GM21447 (cell line): ENCODE results near the gene SHC1.

Experiments used
- ATAC-seq: cut with Tn5 transposase; IDR thresholded peaks from one replicate; pipeline ENCODE4 v1.9.1; 2021; ENCODE audit not compliant: unreplicated experiment

SHC1 gene, protein sequence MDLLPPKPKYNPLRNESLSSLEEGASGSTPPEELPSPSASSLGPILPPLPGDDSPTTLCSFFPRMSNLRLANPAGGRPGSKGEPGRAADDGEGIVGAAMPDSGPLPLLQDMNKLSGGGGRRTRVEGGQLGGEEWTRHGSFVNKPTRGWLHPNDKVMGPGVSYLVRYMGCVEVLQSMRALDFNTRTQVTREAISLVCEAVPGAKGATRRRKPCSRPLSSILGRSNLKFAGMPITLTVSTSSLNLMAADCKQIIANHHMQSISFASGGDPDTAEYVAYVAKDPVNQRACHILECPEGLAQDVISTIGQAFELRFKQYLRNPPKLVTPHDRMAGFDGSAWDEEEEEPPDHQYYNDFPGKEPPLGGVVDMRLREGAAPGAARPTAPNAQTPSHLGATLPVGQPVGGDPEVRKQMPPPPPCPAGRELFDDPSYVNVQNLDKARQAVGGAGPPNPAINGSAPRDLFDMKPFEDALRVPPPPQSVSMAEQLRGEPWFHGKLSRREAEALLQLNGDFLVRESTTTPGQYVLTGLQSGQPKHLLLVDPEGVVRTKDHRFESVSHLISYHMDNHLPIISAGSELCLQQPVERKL

DNA sequence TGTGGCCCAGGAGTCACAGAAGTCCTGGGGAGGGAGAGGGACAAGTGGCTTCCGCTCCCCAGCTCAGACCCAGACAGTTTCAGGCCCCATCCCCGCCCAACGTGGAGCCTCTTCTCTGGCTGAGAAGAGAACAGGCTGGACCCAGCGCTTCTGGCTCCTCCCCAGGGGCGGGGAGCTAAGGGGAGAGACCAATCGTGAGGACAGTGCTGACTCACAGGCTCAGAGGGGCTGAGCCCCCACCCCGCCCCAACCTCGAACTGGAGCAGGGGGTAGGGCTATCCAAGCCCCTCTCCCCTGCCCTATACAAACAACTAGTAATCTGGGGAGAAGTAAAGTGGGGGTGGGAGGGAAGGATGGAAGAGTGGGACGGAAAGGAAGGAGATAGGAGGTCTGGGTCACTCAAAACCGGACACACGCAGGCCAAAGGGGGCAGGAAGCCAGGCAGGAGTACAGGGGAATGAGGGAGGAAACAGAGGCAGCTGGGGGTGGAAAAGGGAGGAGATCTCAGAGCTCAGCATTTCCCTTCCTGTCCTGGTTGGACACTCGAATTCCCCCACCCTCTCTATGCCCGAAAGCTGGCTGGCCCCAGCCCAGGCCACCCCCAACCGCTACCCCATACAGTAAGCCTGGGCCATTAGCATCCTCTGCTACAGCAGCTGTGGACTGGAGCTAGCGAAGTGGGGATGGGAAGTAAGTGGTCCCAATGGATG, at the start of gene SHC1:
Gene SHC1, minus strand, starts transcription at position 117 of the 710 bp plus-strand sequence. CDS start 221 bp downstream, outside the sequence.
- ATAC-seq = no peak

DNA sequence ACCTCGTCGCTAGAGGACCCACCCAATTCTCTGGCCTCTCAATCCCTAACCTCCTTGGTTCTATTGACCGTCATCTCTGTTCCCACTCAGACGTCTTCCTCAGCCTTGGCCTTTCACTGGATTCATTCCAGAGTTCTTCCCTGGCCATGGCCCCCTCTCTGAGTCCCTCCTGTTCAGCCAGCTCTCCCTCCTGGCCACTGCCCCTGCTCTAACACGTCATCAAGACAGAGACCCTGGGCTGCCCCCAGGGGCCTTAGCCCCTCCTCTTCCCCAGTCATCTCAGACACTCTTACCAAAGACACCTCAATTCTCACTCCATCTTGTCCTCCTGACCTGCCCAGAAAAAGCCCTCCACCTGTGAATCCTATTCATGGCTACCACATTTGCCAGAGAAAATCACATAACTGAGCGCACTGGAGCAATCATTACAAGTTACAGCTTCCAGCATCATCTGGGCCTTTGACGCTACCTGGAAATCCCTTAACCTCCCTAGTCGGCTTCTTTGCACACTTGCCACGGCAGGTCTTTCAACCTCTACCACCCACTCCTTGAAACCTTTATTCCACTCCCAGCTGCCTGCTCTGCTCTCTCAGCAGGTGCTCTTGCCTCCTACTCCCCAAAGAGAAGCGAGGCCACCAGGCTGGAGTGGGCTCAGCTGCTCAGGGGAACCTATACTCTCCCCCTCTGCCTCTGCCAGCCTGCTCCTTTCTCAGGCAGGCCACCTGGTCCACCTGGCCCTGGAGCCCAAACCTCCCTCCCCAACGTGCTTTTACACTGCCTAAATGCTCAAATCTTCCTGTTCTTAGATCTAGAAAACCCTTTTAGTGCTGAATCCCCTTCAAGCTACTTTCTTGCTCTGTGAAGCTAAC, 49.1 kb upstream of the SHC1 start:
- no peak for ATAC-seq

DNA sequence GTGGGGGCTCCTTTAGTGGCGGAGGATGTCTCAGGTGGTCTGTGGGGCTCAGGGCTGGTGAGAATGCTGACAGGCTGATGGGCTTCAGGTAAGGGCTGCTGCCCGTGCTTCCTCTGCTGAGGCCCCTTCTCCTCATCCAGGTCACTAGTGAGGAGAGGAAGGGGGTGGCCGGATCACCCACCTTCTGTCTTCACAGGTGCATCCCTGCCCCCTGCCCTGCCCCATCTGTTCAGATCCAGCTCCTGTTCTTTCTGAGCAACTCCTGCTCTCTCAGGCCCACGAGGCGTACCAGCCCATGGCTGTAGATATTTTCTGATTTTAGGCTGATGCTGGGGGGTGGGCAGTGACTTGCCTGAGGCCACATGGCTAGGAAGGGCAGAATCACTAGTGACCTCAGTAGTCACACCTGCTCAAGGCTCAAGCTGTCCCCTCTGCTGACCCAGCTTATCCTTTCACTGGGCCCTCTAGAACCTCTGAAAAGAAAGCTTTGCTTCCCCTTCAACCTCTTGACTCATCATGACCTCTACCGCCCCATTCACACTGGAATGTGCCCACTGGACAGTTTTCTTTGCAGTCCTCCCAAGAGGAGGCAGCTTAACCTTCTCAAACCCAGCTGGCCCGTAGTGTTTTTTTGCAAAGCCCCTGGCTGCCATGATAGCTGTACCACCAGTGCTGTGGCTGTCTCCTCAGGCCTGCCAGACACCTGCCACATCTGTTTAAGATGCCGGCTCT, 48.2 kb upstream of the SHC1 start:
- no peak for ATAC-seq

DNA sequence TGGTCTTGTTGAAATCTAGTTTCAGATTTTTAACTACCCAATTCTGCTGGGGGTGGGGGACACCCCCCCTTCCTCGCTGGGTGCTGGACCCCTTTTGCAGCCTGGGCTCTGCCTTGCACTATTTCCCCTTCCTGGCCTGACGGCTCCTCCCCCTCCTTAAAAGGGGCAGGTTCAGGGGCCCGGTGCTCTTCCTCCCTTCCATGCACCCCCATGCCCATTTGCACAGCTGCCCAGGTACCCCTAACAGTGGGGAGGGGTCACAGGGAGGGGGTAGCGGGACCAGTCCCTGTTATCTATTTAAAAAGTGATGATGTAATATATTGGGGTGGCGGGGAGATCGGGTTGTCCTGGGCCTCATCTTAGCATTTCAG, 47.4 kb upstream of the SHC1 start:
- ATAC-seq = no peak

DNA sequence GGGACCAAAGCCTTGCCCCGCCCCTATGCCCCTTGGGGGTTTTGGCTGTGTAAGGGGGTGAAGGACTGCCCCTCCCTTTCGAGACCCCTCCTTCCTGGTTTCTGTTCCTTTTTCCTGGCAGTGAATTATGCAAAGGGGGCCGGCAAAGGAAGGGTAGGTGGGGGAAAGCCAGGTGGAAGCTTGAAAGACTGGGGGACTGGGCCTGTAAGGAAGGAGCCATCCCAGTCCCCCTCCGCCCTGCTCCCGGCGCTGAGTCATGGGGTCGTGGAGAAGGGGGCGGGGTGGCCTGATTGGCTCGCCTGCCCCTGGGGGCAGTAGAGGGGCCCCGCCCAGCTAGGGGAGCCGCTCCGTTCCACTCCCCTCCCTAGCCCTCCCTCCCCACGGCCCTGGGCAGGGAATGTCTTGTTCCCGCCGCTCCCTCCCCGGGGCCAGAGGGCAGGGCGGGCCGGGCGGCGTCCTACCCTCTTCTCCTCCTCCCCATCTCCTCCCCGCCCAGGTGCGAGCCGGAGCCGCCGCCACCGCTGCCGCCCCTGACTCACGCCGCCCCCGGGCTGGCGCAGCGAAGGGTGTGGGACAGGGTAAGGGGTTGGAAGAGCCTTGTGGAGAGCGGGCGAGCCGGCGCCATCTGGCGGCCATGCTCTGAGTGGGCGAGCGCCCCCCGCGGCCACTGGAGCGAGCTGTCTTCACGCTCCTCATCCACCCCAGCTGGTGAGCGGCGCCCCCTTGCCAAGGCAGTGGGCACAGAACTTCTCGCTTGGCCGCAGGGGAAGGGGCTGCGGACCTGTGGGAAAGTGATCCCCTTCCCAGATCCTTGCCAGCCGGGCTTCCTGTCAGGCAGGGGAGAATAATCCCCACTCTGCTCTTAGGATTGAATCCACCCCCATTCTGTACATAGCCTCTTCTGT, 46.7 kb upstream of the SHC1 start:
- peak; percentile 68 for ATAC-seq

DNA sequence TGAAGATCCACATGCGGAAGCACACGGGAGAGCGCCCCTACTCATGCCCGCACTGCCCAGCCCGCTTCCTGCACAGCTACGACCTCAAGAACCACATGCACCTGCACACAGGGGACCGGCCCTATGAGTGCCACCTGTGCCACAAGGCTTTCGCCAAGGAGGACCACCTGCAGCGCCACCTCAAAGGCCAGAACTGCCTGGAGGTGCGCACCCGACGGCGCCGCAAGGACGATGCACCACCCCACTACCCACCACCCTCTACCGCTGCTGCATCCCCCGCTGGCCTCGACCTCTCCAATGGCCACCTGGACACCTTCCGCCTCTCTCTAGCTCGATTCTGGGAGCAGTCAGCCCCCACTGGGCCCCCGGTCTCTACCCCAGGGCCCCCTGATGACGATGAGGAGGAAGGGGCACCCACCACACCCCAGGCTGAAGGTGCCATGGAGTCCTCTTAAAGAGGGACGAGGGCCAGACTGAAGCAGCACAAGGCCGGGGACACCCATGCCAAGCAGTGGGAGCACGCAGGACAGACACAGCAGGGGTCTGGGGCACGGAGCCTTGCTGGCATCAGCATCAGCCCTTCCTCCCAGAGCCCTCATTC, 45.8 kb upstream of the SHC1 start:
- ATAC-seq = no peak

DNA sequence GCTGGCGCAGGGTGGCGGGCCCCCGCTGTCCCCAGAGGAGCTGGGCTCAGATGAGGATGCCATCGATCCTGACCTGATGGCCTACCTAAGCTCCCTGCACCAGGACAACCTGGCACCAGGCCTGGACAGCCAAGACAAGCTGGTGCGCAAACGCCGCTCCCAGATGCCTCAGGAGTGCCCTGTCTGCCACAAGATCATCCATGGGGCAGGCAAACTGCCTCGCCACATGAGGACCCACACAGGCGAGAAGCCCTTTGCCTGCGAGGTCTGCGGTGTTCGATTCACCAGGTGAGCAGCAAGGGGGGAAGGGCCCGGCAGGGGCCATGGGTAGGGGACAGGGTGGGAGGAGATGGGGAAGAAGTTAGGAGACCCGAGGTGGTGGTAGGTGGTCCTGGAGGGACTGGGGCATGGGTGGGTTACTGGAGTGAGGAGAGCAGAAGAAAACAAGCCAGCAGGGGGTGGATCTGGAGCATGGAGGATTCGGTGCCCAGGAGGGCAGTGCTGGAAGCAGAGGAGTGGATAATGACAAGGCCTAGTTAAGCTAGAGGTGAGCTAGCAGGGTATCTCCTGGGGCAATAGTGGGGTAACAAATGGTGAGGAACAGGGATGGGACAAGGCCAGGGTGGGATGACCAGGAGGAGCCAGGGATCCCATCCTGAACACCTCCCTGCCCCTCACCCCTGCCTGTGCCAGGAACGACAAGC, 45.1 kb upstream of the SHC1 start:
- ATAC-seq = no peak

DNA sequence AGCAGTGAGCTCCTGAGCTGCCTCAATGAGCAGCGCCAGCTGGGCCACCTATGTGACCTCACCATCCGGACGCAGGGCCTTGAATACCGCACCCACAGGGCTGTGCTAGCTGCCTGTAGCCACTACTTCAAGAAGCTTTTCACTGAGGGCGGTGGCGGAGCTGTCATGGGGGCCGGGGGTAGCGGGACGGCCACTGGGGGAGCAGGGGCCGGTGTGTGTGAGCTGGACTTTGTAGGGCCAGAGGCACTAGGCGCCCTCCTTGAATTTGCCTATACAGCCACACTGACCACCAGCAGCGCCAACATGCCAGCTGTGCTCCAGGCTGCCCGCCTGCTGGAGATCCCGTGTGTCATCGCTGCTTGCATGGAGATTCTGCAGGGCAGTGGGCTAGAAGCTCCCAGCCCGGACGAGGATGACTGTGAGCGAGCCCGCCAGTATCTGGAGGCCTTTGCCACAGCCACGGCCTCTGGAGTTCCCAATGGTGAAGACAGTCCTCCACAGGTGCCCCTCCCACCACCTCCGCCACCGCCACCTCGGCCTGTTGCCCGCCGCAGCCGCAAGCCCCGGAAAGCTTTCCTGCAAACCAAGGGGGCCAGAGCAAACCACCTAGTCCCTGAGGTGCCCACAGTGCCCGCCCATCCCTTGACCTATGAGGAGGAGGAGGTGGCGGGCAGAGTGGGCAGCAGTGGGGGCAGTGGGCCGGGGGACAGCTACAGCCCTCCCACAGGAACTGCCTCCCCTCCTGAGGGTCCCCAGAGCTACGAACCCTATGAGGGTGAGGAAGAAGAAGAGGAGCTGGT, 44.4 kb upstream of the SHC1 start:
- ATAC-seq = no peak

DNA sequence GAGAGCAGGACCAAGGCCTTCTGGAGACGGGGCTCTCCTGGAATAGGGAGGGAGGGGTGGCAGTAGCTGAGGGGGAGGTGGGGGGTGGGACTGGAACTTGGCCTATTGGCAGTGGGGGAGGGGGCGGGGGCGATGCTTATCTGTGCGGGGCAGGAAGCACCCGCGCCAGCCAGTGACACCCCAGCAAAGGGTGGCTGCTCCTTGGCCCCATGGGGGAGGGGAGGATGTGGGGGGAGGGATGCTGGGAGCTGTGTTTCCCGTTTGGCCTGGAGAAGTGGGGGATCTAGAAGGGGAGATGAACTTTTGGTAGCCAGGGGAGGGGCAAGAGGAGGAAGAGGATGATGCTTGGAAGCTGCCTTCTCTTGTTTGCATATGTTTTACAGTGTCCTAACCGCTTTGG, 43.1 kb upstream of the SHC1 start:
- ATAC-seq = no peak

DNA sequence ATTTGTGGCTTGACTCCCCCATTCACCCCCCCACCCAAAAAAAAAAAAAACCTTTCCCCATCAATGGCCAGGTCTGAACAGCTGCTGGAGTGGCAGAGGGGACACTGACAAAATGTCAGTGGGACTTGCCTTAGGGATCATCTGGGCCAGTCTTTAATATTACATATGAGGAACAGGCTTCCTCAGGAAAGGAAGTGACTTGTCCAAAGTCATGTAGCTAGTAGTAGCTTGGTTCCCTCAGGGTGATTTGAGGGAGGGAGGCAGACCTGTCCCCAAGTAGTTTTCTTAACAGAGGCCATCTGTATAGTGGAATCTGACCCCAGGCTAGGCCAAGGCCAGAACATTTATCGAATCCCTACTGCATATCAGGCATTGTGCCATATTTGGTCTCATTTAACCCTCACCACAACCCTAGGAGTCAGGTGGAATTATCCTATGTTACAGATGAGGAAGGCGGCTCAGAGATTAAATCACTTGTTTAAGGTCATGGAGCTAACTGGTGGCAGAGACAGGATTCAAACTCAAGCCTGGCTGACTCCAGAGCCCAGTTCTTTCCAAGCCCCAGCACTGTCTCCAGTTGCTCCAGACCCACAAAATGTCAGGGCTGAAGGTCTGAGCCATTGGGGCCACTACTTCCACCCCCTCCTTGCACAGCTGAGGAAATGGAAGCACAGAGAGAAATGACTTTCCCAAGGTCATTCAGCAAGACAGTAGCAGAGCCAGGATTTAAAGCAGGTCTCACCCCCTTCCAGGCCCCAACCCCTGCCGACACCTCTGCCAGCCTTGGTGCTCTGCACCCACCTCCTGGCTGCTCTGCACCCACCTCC, 42.4 kb upstream of the SHC1 start:
- ATAC-seq = no peak

DNA sequence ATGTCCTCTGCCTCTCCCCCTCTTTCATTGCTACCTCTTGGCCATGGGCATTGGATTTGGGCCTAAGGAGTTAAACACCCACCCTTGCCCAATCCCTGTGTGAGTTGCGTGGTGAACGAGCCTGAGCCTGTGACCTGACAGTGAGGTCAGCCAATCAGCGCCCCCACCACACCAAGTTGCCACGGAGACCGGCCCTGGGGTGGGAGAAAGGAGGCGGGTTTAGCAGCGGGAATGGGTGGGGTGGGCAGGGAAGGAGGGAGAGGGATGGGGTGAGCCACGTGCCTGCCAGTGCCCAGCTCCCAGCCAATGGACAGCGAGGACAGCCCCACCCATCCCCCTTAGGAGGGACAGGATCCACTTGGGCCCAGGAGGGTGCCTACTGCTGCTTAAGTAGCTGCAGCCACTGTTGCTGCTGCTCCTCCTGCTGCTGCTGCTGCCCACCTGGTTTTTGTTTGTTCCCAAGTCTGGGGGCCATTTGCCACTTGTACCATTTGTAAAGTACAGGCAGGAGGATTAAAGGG, 41.5 kb upstream of the SHC1 start:
- ATAC-seq = no peak

DNA sequence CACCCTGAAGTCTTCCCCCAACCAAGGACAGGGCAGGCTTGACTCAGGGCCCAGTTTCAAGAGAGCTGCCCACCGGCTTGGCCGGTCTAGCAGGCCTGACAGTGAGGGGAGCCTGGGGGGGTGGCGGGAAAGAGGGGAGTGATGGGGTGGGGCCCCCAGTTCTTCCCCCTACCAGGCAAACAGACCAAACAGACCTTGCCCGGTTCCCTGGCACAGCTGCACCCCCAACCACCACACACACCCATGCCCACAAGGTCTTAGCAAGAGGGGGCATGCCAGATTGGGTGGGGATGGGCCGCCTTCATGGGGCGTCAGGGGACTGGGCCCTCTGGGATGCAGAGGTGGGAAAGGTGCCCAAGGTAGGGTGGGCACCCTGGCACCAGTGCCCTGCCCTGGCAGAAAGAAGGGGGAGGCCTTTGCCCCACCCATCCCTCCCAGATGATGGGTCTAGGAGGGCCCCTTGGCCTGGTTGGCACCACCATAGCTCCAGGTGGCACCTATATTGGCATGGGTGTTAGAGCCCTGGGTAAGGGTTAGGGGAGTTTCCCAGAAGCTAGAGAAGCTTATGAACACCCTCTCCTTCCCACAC, 41.0 kb upstream of the SHC1 start:
- ATAC-seq = no peak

DNA sequence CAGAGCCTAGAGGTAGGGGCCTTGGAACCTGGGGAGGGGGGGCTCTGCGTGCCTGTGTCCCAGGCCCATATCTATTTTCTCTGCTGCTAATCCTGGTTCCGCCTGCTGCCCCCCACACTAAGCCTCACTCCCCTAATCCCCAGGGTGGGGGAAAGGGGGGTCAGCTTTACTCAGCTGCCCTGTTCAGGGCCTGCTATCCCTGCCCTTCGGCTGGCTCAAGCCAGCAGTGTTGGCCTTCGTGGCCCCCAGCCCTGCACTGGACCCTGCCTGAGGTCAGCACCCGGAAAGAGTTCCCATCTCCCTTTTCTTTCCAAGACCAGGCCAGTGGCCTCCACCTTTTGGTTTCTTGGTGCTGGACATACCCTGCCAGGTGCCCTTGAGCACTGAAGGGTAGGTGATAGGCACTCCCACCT, 40.5 kb upstream of the SHC1 start:
- no peak for ATAC-seq

DNA sequence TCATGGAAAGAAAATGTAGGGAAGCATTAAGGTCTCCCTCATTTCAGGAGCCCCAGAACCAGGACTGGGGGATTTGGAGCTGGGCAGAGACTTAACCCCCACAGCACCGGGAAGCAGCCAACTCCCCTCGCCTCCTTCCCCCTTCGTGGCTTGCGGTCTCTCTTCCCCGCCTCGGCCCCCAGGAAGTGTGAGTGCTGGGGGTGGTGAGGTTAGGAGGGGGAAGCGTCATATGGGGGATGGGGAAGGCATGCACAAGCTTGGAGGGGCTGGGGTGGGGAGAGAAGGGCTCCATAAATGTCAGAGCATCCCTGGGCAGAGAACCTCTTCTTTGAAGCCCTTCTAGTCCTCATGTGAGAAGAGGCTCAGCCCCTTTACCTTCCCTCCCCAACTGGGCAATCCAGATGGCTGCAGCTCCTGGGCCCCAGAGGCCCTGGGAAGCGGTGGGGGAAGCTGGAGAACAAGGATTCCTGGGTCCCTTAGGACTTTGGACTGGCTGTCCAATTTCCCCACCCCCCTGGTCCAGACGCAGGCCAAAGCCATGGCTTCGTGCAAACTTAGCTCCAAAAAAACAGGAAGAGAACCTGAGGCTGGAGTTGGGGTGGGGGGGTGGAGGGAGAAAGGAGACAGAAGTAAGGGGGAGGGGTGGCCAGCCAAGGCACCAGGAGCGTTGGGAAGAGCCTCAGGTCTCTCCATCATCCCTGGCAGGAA, 39.8 kb upstream of the SHC1 start:
- no peak for ATAC-seq

DNA sequence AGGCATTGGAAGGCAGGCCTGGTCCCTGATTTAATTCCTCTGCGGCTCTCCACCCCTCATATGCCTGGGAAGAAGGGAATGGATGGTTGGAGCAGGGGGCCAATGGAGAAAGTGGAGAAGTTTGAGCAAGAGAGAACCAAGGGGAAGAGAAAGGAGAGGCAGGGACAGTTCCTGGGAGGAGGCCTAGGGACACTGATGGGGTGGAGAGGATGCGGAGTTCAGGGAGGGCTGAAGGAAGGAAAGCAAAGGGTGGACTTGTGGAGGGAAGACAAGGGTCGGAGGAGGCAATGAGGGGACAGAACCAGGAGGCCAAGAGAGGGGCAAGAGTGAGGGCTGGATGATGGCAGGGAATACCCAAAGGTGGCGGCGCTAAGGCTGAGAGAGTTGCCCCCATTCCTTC, 39.2 kb upstream of the SHC1 start:
- no peak for ATAC-seq
